GM12891 (cell line): ENCODE data around the gene DLG1.
A peak's percentile ranks its signal among the peaks of the same experiment; 100 is the strongest.

ENCODE experiments used
- DNase-seq: peaks from one replicate; pipeline ENCODE4 v3.0.0; 2011; ENCODE audit warnings: low spot score; ENCODE audit not compliant: insufficient read length
- FAIRE-seq: peaks from 2 replicates; lab custom pipeline; 2011; peaks lifted over from hg19 to GRCh38; lab: Jason Lieb, UNC
- PAX5 ChIP-seq: IDR thresholded peaks from 2 replicates; pipeline ENCODE4 v1.6.1; 2011; ENCODE audit warnings: low read length, moderate library complexity, mild to moderate bottlenecking; ENCODE audit not compliant: insufficient read depth, severe bottlenecking
- POLR2A ChIP-seq: IDR thresholded peaks from 2 replicates; pipeline ENCODE4 v1.6.1; 2011; ENCODE audit warnings: low read depth, low read length, control low read depth
- POLR2AphosphoS5 ChIP-seq: IDR thresholded peaks from 2 replicates; pipeline ENCODE4 v1.6.1; 2011; ENCODE audit warnings: low read depth, low read length, control low read depth
- POU2F2 ChIP-seq: IDR thresholded peaks from 2 replicates; pipeline ENCODE4 v1.6.1; 2011; ENCODE audit warnings: low read depth, mild to moderate bottlenecking, control low read depth, low read length, moderate library complexity
- SPI1 ChIP-seq: IDR thresholded peaks from 2 replicates; pipeline ENCODE4 v1.6.1; 2011; ENCODE audit warnings: low read depth, low read length, control low read depth
- TAF1 ChIP-seq: IDR thresholded peaks from 2 replicates; pipeline ENCODE4 v1.6.1; 2011; ENCODE audit warnings: low read depth, low read length, control low read depth

DLG1 gene

GRCh38 chr3:197021729-197022404 lies 276.5 kb downstream of the DLG1 start:
- peak; percentile 47 for FAIRE-seq
- peak; percentile 11 for DNase-seq
- TF ChIP-seq TAF1, result no peak
- no peak for TF ChIP-seq PAX5
- TF ChIP-seq POU2F2, result no peak
- TF ChIP-seq POLR2AphosphoS5, result no peak
- TF ChIP-seq SPI1, result no peak
- TF ChIP-seq POLR2A, result no peak; the same call in 1 of the 2 replicates

- DNase-seq (no peak), FAIRE-seq (no peak)
- TF ChIP-seq POU2F2, result no peak
- no peak for TF ChIP-seq SPI1
- TF ChIP-seq TAF1, result no peak
- no peak for TF ChIP-seq POLR2A
- no peak for TF ChIP-seq PAX5
- no peak for TF ChIP-seq POLR2AphosphoS5
Measured at GRCh38 chr3:197021231-197021630, 277.2 kb downstream of the DLG1 start.

GRCh38 chr3:197019535-197019934 lies 278.9 kb downstream of the DLG1 start:
- no peak for DNase-seq
- TF ChIP-seq PAX5 (no peak), POLR2A (no peak), POU2F2 (no peak)
- no peak for FAIRE-seq

- DNase-seq (no peak), FAIRE-seq (no peak)
- TF ChIP-seq POLR2AphosphoS5 (no peak), POU2F2 (no peak), PAX5 (no peak), SPI1 (no peak), TAF1 (no peak), POLR2A (no peak)
Measured at GRCh38 chr3:197019021-197019420, 279.4 kb downstream of the DLG1 start.

GRCh38 chr3:197017003-197017402 lies 281.4 kb downstream of the DLG1 start:
- DNase-seq (no peak), FAIRE-seq (no peak)
- TF ChIP-seq SPI1 (no peak), POLR2AphosphoS5 (no peak), POU2F2 (no peak), POLR2A (no peak), TAF1 (no peak), PAX5 (no peak)

- no peak for DNase-seq
- TF ChIP-seq SPI1 (no peak), POLR2AphosphoS5 (no peak), TAF1 (no peak), POU2F2 (no peak), POLR2A (no peak), PAX5 (no peak)
- no peak for FAIRE-seq
Measured at GRCh38 chr3:197015790-197016736, 282.3 kb downstream of the DLG1 start.

- FAIRE-seq (no peak), DNase-seq (no peak)
- TF ChIP-seq SPI1 (no peak), POLR2A (no peak), POLR2AphosphoS5 (no peak), PAX5 (no peak), TAF1 (no peak), POU2F2 (no peak)
Measured at GRCh38 chr3:197014942-197015575, 283.4 kb downstream of the DLG1 start.

GRCh38 chr3:197014024-197014423 lies 284.4 kb downstream of the DLG1 start:
- no peak for DNase-seq
- TF ChIP-seq POLR2A (no peak), POU2F2 (no peak), SPI1 (no peak), POLR2AphosphoS5 (no peak), PAX5 (no peak), TAF1 (no peak)
- no peak for FAIRE-seq

- no peak for FAIRE-seq
- no peak for DNase-seq
- TF ChIP-seq SPI1, result no peak
- no peak for TF ChIP-seq POU2F2
- no peak for TF ChIP-seq TAF1
- TF ChIP-seq POLR2A, result no peak
- TF ChIP-seq PAX5, result no peak
- TF ChIP-seq POLR2AphosphoS5, result no peak
Measured at GRCh38 chr3:197012540-197012883, 285.9 kb downstream of the DLG1 start.
